Neural progenitor cell (in vitro differentiated cells): ENCODE measurements around the gene RAD51B. TPM values are rescaled to one million over a fixed set of nuclear protein-coding genes. Genes with fewer than 3 reads are reported as not detected.
A peak's percentile ranks its signal among the peaks of the same experiment; 100 is the strongest.

Experiments used
- DNase-seq: peaks from one replicate; pipeline ENCODE4 v3.0.0-alpha.2; 2016; ENCODE audit warnings: low spot score
- H2AFZ ChIP-seq: fragments of 200-600 bp; sonication (generic); replicated peaks from 2 replicates; pipeline ENCODE4 v1.6.1; 2016; ENCODE audit warnings: antibody characterized with exemption
- H3F3A ChIP-seq: fragments of 200-600 bp; sonication (generic); 2 replicates; pipeline ENCODE4 v1.6.1; 2016; ENCODE audit warnings: antibody characterized with exemption, low read depth
- H3K27ac ChIP-seq: fragments of 200-600 bp; sonication (generic); 2 replicates; pipeline ENCODE4 v1.5.1; 2016; ENCODE audit warnings: mild to moderate bottlenecking
- H3K27me3 ChIP-seq: fragments of 200-600 bp; sonication (generic); 2 replicates; pipeline ENCODE4 v1.6.1; 2016; ENCODE audit warnings: mild to moderate bottlenecking, moderate library complexity
- H3K36me3 ChIP-seq: fragments of 200-600 bp; sonication (generic); 2 replicates; pipeline ENCODE4 v1.5.1; 2016
- H3K4me1 ChIP-seq: fragments of 200-600 bp; sonication (generic); 2 replicates; pipeline ENCODE4 v1.6.1; 2016; ENCODE audit warnings: mixed run types
- H3K4me2 ChIP-seq: fragments of 200-600 bp; sonication (generic); 2 replicates; pipeline ENCODE4 v1.6.1; 2016
- H3K4me3 ChIP-seq: fragments of 200-600 bp; sonication (generic); 2 replicates; pipeline ENCODE4 v1.5.1; 2016
- H3K79me2 ChIP-seq: fragments of 200-600 bp; sonication (generic); 2 replicates; pipeline ENCODE4 v1.6.1; 2016; ENCODE audit warnings: low read depth
- H3K9ac ChIP-seq: fragments of 200-600 bp; sonication (generic); 2 replicates; pipeline ENCODE4 v1.6.1; 2016
- H3K9me3 ChIP-seq: fragments of 200-600 bp; sonication (generic); 2 replicates; pipeline ENCODE4 v1.5.1; 2016; ENCODE audit warnings: low read depth
- H4K20me1 ChIP-seq: fragments of 200-600 bp; sonication (generic); 2 replicates; pipeline ENCODE4 v1.6.1; 2016; ENCODE audit warnings: low read depth
- H3K27ac Mint-ChIP-seq: 3 replicates; pipeline ENCODE4 v1.8.0; 2021; ENCODE audit warnings: mixed read lengths
- H3K27me3 Mint-ChIP-seq: 2 replicates; pipeline ENCODE4 v1.8.0; 2022; ENCODE audit warnings: low read depth, mild to moderate bottlenecking, inconsistent platforms, moderate library complexity, mixed read lengths; ENCODE audit not compliant: insufficient read depth
- H3K36me3 Mint-ChIP-seq: 3 replicates; pipeline ENCODE4 v1.8.0; 2021; ENCODE audit warnings: mixed read lengths
- H3K4me1 Mint-ChIP-seq: 3 replicates; pipeline ENCODE4 v1.8.0; 2021; ENCODE audit warnings: mixed read lengths
- H3K4me3 Mint-ChIP-seq: 3 replicates; pipeline ENCODE4 v1.8.0; 2021; ENCODE audit warnings: mild to moderate bottlenecking, moderate library complexity, mixed read lengths
- H3K9me3 Mint-ChIP-seq: 3 replicates; pipeline ENCODE4 v1.8.0; 2020; ENCODE audit warnings: mixed read lengths
- CTCF ChIP-seq: fragments of 200-600 bp; sonication (generic); IDR thresholded peaks from 2 replicates; pipeline ENCODE4 v1.5.1; 2017; ENCODE audit warnings: antibody characterized with exemption, mild to moderate bottlenecking
- EZH2 ChIP-seq: fragments of 200-600 bp; sonication (generic); IDR thresholded peaks from 2 replicates; pipeline ENCODE4 v1.6.1; 2017; ENCODE audit warnings: antibody characterized with exemption, mild to moderate bottlenecking, moderate library complexity
- EZH2phosphoT487 ChIP-seq: fragments of 200-600 bp; sonication (generic); IDR thresholded peaks from 2 replicates; pipeline ENCODE4 v1.6.1; 2017; ENCODE audit warnings: antibody characterized with exemption
- total RNA-seq: library from RNA; depleted of rRNA; stranded (reverse); fragments of >200 nt; gene quantifications from 2 replicates; pipeline ENCODE4 v1.2.3, GENCODE V29; 2015; ENCODE audit warnings: low replicate concordance

RAD51B gene
- total RNA-seq, 1 donor from 2014 or later = 50.5 TPM

GRCh38 chr14:68630081-68630571 lies 810.5 kb downstream of the RAD51B start:
- Histone ChIP-seq H3F3A (peaks cover 12% of the 10 kb centered on the region), H2AFZ (no peak overlapping the region), H3K27ac (no peak overlapping the region), H3K27me3 (no peaks in the 10 kb centered on the region), H3K4me1 (peaks cover 27% of the 10 kb centered on the region), H3K9me3 (no peaks in the 10 kb centered on the region), H3K36me3 (no peaks in the 10 kb centered on the region), H3K4me3 (no peak overlapping the region), H4K20me1 (no peaks in the 10 kb centered on the region), H3K4me2 (no peak overlapping the region), H3K9ac (no peak overlapping the region), H3K79me2 (no peaks in the 10 kb centered on the region)
- Mint-ChIP-seq H3K36me3 (no peaks in the 10 kb centered on the region), H3K27me3 (peaks cover 17% of the 10 kb centered on the region), H3K4me1 (peaks cover 54% of the 10 kb centered on the region), H3K4me3 (no peak overlapping the region), H3K9me3 (peaks cover 15% of the 10 kb centered on the region), H3K27ac (peak overlapping the region; percentile 66)
- TF ChIP-seq EZH2 (no peak), EZH2phosphoT487 (no peak), CTCF (no peak)
- DNase-seq = no peak

DNA sequence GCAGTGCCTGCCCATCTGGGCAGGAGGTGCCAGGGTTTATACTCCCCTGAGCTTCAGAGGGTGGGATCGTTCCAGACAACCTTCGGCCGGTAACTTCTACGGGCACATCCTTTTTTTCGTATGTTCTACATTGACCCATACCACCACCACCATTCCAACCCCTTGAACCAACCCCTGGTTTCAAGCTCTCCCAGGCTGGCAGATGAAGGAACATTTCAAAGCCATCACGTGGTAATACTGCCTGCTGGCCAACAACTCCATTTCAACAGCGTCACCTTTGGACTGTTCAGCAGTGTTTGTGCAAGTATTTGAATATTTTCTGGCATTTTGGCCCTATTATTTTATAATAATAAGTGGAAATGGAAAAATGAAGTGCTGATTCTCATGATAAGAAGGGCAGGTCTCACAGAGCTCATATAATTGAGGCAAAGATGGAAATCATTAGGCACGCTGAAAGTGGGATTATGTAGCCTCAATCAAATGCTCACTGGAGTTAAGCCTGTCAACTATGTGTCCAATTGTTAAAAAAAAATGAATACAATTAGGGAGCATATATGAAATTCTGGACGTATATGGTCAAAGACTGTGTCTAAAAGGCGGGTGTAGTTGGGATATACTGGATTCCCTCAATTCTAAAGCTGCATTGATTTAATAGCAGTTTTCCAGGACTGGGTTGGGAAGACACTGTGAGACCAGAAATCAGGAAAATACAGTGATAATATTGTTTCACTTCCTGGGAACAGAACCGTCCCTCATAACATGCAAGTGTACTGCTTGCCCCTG lies 811.2 kb downstream of the RAD51B start:
- DNase-seq = no peak
- TF ChIP-seq CTCF = no peak
- TF ChIP-seq EZH2 = no peak
- TF ChIP-seq EZH2phosphoT487 = no peak
- Mint-ChIP-seq H3K4me3 (no peak overlapping the region), H3K36me3 (no peaks in the 10 kb centered on the region), H3K27ac (no peak overlapping the region), H3K9me3 (peaks cover 11% of the 10 kb centered on the region), H3K27me3 (peaks cover 17% of the 10 kb centered on the region), H3K4me1 (peaks cover 57% of the 10 kb centered on the region)
- Histone ChIP-seq H3K4me3 (no peak overlapping the region), H2AFZ (no peak overlapping the region), H3K79me2 (no peaks in the 10 kb centered on the region), H3K36me3 (no peaks in the 10 kb centered on the region), H3K27me3 (no peaks in the 10 kb centered on the region), H3K4me2 (no peak overlapping the region), H3F3A (peaks cover 12% of the 10 kb centered on the region), H3K9me3 (no peaks in the 10 kb centered on the region), H3K4me1 (peaks cover 27% of the 10 kb centered on the region), H3K27ac (no peak overlapping the region), H4K20me1 (no peaks in the 10 kb centered on the region), H3K9ac (no peak overlapping the region)

DNA sequence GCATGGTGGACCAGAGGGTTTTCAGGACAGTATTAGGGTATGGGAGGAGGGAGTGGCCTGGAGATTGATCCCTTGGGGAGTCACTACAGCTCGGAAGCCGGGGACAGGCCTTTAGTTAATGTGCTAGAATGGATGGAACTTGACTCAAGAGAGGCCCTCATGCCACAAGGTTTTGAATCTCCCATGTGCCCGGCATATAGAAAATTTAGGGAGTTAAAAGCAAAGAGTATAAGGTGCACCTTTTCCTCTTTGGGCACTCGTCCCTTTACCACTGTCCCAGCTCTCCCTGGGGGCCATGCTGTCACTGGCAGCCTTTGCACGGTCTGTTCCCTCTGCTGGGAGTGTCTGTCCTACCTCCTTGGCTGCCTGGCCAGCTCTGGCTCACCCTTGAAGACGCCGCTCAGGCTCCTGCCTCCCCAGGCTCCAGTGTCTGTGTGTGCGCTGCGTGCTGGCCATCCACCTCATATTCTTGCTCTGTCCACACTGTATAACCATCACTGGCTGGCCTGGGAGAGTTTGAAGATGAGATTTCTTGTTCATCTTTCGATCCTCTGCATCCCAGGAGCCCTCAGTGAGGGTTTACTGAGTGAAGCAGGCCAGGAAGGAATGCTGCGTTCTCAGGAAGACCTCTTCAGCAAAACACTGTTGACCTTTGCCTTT lies 811.9 kb downstream of the RAD51B start:
- peaks cover 9% of the 10 kb centered on the region for H3K9me3 Mint-ChIP-seq
- no peaks in the 10 kb centered on the region for H3K79me2 ChIP-seq
- peak overlapping the region; percentile 74 for H3K27ac Mint-ChIP-seq
- no peak overlapping the region for H3K9ac ChIP-seq
- no peak overlapping the region for H3K4me2 ChIP-seq
- H3F3A ChIP-seq = peaks cover 12% of the 10 kb centered on the region
- no peak overlapping the region for H3K27ac ChIP-seq
- H3K27me3 ChIP-seq = no peaks in the 10 kb centered on the region
- no peak for TF ChIP-seq CTCF
- no peak for TF ChIP-seq EZH2phosphoT487
- no peak for TF ChIP-seq EZH2
- H3K4me3 ChIP-seq = no peak overlapping the region
- peaks cover 27% of the 10 kb centered on the region for H3K4me1 ChIP-seq
- H3K36me3 Mint-ChIP-seq = no peaks in the 10 kb centered on the region
- no peaks in the 10 kb centered on the region for H3K9me3 ChIP-seq
- no peak for DNase-seq
- peaks cover 17% of the 10 kb centered on the region for H3K27me3 Mint-ChIP-seq
- no peak overlapping the region for H3K4me3 Mint-ChIP-seq
- H3K4me1 Mint-ChIP-seq = peaks cover 57% of the 10 kb centered on the region
- no peak overlapping the region for H2AFZ ChIP-seq
- H4K20me1 ChIP-seq = no peaks in the 10 kb centered on the region
- no peaks in the 10 kb centered on the region for H3K36me3 ChIP-seq
